ENCODE measurements around the gene HEXD. TPM values are rescaled to one million over a fixed set of nuclear protein-coding genes. Genes with fewer than 3 reads are reported as not detected.
"Not testable (repeated sequence)": the region's sequence is repeated elsewhere in the genome, so short reads cannot be mapped to it uniquely, and the experiment has no call there.

HEXD gene
- total and polyA plus RNA-seq, 5 donors from 2014 or later: 9.7 to 42.8 (median 12.0) TPM

- peaks cover 43% of the 10 kb centered on the region for H3K27me3 Mint-ChIP-seq
Observed at GRCh38 chr17:82373731-82374625, 44.2 kb upstream of the HEXD start.

DNA sequence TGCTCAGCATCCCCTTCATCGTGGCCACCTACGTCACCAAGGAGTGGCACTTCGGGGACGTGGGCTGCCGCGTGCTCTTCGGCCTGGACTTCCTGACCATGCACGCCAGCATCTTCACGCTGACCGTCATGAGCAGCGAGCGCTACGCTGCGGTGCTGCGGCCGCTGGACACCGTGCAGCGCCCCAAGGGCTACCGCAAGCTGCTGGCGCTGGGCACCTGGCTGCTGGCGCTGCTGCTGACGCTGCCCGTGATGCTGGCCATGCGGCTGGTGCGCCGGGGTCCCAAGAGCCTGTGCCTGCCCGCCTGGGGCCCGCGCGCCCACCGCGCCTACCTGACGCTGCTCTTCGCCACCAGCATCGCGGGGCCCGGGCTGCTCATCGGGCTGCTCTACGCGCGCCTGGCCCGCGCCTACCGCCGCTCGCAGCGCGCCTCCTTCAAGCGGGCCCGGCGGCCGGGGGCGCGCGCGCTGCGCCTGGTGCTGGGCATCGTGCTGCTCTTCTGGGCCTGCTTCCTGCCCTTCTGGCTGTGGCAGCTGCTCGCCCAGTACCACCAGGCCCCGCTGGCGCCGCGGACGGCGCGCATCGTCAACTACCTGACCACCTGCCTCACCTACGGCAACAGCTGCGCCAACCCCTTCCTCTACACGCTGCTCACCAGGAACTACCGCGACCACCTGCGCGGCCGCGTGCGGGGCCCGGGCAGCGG, 43.4 kb upstream of the HEXD start:
- H3K9me3 Mint-ChIP-seq: no peaks in the 10 kb centered on the region
- H3K4me1 ChIP-seq (ENCODE audit: control insufficient read depth, insufficient read depth, low read length, poor library complexity, severe bottlenecking): peaks cover 19% of the 10 kb centered on the region
- H3K4me1 Mint-ChIP-seq: peaks cover 0 to 13% (median 1%) of the 10 kb centered on the region in 4 donors
- H3K9me3 ChIP-seq (ENCODE audit: control insufficient read depth in 2 of 2, low read length in 2 of 2): no peaks in the 10 kb centered on the region
- H3K27me3 ChIP-seq (ENCODE audit: control insufficient read depth, insufficient read depth, low read length): no peaks in the 10 kb centered on the region
- H3K27me3 Mint-ChIP-seq: peaks cover 41% of the 10 kb centered on the region
- H3K4me3 Mint-ChIP-seq: no peak overlapping the region
- ATAC-seq (ENCODE audit: low read depth in 2 of 2) (no peak), DNase-seq (no peak)
- H3K36me3 ChIP-seq (ENCODE audit: control insufficient read depth, insufficient read depth, low read length): no peaks in the 10 kb centered on the region
- no peak overlapping the region for H3K27ac Mint-ChIP-seq
- H3K4me3 ChIP-seq (ENCODE audit: low read depth, low read length): no peak overlapping the region
- H3K27ac ChIP-seq (ENCODE audit: insufficient read depth, low read length, poor library complexity, severe bottlenecking): no peak overlapping the region
- H3K36me3 Mint-ChIP-seq: no peaks in the 10 kb centered on the region

More at GRCh38 chr17:82373731-82374625, 44.2 kb upstream of the HEXD start:
- Mint-ChIP-seq H3K4me1 (peaks cover 0 to 13% (median 1%) of the 10 kb centered on the region in 4 donors), H3K27ac (no peak overlapping the region), H3K36me3 (no peaks in the 10 kb centered on the region), H3K9me3 (no peaks in the 10 kb centered on the region), H3K4me3 (no peak overlapping the region)
- no peaks in the 10 kb centered on the region for H3K27me3 ChIP-seq (ENCODE audit: control insufficient read depth, insufficient read depth, low read length)
- H3K9me3 ChIP-seq (ENCODE audit: control insufficient read depth in 2 of 2, low read length in 2 of 2): no peaks in the 10 kb centered on the region
- H3K4me1 ChIP-seq (ENCODE audit: control insufficient read depth, insufficient read depth, low read length, poor library complexity, severe bottlenecking): peaks cover 19% of the 10 kb centered on the region
- H3K36me3 ChIP-seq (ENCODE audit: control insufficient read depth, insufficient read depth, low read length): no peaks in the 10 kb centered on the region
- H3K27ac ChIP-seq (ENCODE audit: insufficient read depth, low read length, poor library complexity, severe bottlenecking): no peak overlapping the region
- ATAC-seq (ENCODE audit: low read depth in 2 of 2) (no peak), DNase-seq (no peak)
- no peak overlapping the region for H3K4me3 ChIP-seq (ENCODE audit: low read depth, low read length)

DNA sequence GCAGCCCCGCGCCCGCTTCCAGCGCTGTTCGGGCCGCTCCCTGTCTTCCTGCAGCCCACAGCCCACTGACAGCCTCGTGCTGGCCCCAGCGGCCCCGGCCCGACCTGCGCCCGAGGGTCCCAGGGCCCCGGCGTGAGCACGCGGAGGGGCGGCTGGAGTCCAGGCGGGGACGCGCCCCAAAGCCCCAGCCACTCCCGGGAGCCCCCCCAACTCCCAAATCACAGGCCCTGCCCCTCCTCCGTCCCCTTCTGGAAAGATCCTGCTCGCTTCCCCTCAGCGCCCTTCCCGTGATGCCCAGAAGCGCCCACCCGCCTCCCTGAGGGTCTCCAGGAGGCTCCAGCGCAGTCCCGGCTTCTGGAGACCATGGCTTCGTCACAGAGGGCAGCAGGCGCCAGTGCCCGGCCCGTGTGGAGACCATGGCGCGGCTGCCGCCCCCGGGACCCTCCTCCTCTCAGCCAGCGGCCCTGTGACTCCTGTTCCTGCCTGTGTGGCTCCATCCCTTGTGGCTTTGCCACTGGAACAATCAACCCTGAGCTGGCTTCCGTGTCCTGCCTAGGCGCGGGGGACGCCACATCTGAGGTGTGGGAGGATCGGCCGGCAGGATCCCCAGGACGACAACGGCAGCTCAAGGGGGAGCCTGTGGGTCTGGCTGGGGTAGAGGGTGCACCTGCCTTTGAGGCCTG, 42.6 kb upstream of the HEXD start:
- H3K27me3 Mint-ChIP-seq: peaks cover 41% of the 10 kb centered on the region
- no peak for DNase-seq
- H3K4me1 ChIP-seq (ENCODE audit: control insufficient read depth, insufficient read depth, low read length, poor library complexity, severe bottlenecking): peaks cover 16% of the 10 kb centered on the region

GRCh38 chr17:82376042-82376730, 42.0 kb upstream of the HEXD start:
- H3K27me3 ChIP-seq (ENCODE audit: control insufficient read depth, insufficient read depth, low read length): no peaks in the 10 kb centered on the region
- H3K4me3 Mint-ChIP-seq: no peak overlapping the region

More for the DNA sequence above, 42.6 kb upstream of the HEXD start:
- no peak overlapping the region for H3K4me3 ChIP-seq (ENCODE audit: low read depth, low read length)
- H3K9me3 ChIP-seq (ENCODE audit: control insufficient read depth in 2 of 2, low read length in 2 of 2): no peaks in the 10 kb centered on the region
- Mint-ChIP-seq H3K4me1 (peaks cover 0 to 11% (median 1%) of the 10 kb centered on the region in 4 donors), H3K36me3 (no peaks in the 10 kb centered on the region), H3K9me3 (no peaks in the 10 kb centered on the region), H3K27ac (no peak overlapping the region), H3K4me3 (no peak overlapping the region)
- H3K36me3 ChIP-seq (ENCODE audit: control insufficient read depth, insufficient read depth, low read length): no peaks in the 10 kb centered on the region
- no peaks in the 10 kb centered on the region for H3K27me3 ChIP-seq (ENCODE audit: control insufficient read depth, insufficient read depth, low read length)
- no peak overlapping the region for H3K27ac ChIP-seq (ENCODE audit: insufficient read depth, low read length, poor library complexity, severe bottlenecking)
- no peak for ATAC-seq (ENCODE audit: low read depth in 2 of 2)

GRCh38 chr17:82377294-82377693, 40.9 kb upstream of the HEXD start:
- H3K36me3 Mint-ChIP-seq; H3K4me1 ChIP-seq (ENCODE audit: control insufficient read depth, insufficient read depth, low read length, poor library complexity, severe bottlenecking); H3K36me3 ChIP-seq (ENCODE audit: control insufficient read depth, insufficient read depth, low read length); H3K27me3 ChIP-seq (ENCODE audit: control insufficient read depth, insufficient read depth, low read length); DNase-seq; H3K4me1 Mint-ChIP-seq; H3K27ac ChIP-seq (ENCODE audit: insufficient read depth, low read length, poor library complexity, severe bottlenecking); H3K27ac Mint-ChIP-seq; H3K4me3 Mint-ChIP-seq; H3K9me3 ChIP-seq (ENCODE audit: control insufficient read depth in 2 of 2, low read length in 2 of 2); H3K4me3 ChIP-seq (ENCODE audit: low read depth, low read length); ATAC-seq (ENCODE audit: low read depth in 2 of 2); H3K9me3 Mint-ChIP-seq: not testable (repeated sequence)
- peaks cover 45% of the 10 kb centered on the region for H3K27me3 Mint-ChIP-seq

More at GRCh38 chr17:82376042-82376730, 42.0 kb upstream of the HEXD start:
- no peaks in the 10 kb centered on the region for H3K9me3 Mint-ChIP-seq
- no peaks in the 10 kb centered on the region for H3K9me3 ChIP-seq (ENCODE audit: control insufficient read depth in 2 of 2, low read length in 2 of 2)
- H3K27ac ChIP-seq (ENCODE audit: insufficient read depth, low read length, poor library complexity, severe bottlenecking): no peak overlapping the region
- H3K27me3 Mint-ChIP-seq: peaks cover 42% of the 10 kb centered on the region
- peaks cover 9% of the 10 kb centered on the region for H3K4me1 ChIP-seq (ENCODE audit: control insufficient read depth, insufficient read depth, low read length, poor library complexity, severe bottlenecking)
- no peaks in the 10 kb centered on the region for H3K36me3 ChIP-seq (ENCODE audit: control insufficient read depth, insufficient read depth, low read length)
- ATAC-seq (ENCODE audit: low read depth in 2 of 2) (no peak), DNase-seq (no peak)
- H3K4me3 ChIP-seq (ENCODE audit: low read depth, low read length): no peak overlapping the region
- H3K27ac Mint-ChIP-seq: no peak overlapping the region
- H3K4me1 Mint-ChIP-seq: peaks cover 0 to 4% (median under 1%) of the 10 kb centered on the region in 4 donors
- no peaks in the 10 kb centered on the region for H3K36me3 Mint-ChIP-seq

- Mint-ChIP-seq H3K9me3 (no peaks in the 10 kb centered on the region), H3K27me3 (peaks cover 37% of the 10 kb centered on the region), H3K36me3 (no peaks in the 10 kb centered on the region), H3K4me3 (no peak overlapping the region), H3K27ac (peak overlapping the region in 1 of 3 donors; percentile 43), H3K4me1 (peaks cover 0 to 5% (median 0%) of the 10 kb centered on the region in 4 donors)
- no peak overlapping the region for H3K27ac ChIP-seq (ENCODE audit: insufficient read depth, low read length, poor library complexity, severe bottlenecking)
- ATAC-seq (ENCODE audit: low read depth in 2 of 2) (no peak), DNase-seq (no peak)
- no peaks in the 10 kb centered on the region for H3K9me3 ChIP-seq (ENCODE audit: control insufficient read depth in 2 of 2, low read length in 2 of 2)
- H3K36me3 ChIP-seq (ENCODE audit: control insufficient read depth, insufficient read depth, low read length): no peaks in the 10 kb centered on the region
- H3K27me3 ChIP-seq (ENCODE audit: control insufficient read depth, insufficient read depth, low read length): no peaks in the 10 kb centered on the region
- H3K4me1 ChIP-seq (ENCODE audit: control insufficient read depth, insufficient read depth, low read length, poor library complexity, severe bottlenecking): no peaks in the 10 kb centered on the region
- no peak overlapping the region for H3K4me3 ChIP-seq (ENCODE audit: low read depth, low read length)
Observed at GRCh38 chr17:82377924-82378740, 40.0 kb upstream of the HEXD start.

DNA sequence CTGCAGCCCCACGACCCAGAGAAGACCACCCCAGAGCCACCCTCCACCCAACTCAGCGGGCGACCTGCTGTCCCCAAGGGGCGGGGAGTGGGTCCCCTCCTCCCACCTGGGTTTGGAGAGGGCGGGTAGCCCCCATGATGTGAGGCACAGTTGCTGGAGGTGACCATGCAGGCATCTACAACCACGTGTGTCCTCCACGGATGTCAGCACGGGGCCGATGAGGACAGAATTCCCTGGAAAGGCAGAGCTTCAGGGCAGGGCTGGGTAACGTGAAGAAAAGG, 39.5 kb upstream of the HEXD start:
- H3K27ac ChIP-seq (ENCODE audit: insufficient read depth, low read length, poor library complexity, severe bottlenecking): no peak overlapping the region
- DNase-seq: no peak
- H3K27me3 Mint-ChIP-seq: peaks cover 32% of the 10 kb centered on the region
- peak overlapping the region in 1 of 3 donors; percentile 43 for H3K27ac Mint-ChIP-seq
- peak overlapping the region in 1 of 4 donors; percentile 50 for H3K4me3 Mint-ChIP-seq
- H3K4me3 ChIP-seq (ENCODE audit: low read depth, low read length): no peak overlapping the region
- peaks cover 0 to 5% (median 0%) of the 10 kb centered on the region in 4 donors for H3K4me1 Mint-ChIP-seq
- H3K36me3 Mint-ChIP-seq: no peaks in the 10 kb centered on the region
- H3K9me3 ChIP-seq (ENCODE audit: control insufficient read depth in 2 of 2, low read length in 2 of 2): no peaks in the 10 kb centered on the region
- H3K27me3 ChIP-seq (ENCODE audit: control insufficient read depth, insufficient read depth, low read length): no peaks in the 10 kb centered on the region
- no peaks in the 10 kb centered on the region for H3K9me3 Mint-ChIP-seq
- ATAC-seq (ENCODE audit: low read depth in 2 of 2): no peak
- H3K4me1 ChIP-seq (ENCODE audit: control insufficient read depth, insufficient read depth, low read length, poor library complexity, severe bottlenecking): no peaks in the 10 kb centered on the region
- no peaks in the 10 kb centered on the region for H3K36me3 ChIP-seq (ENCODE audit: control insufficient read depth, insufficient read depth, low read length)
